Measurements from ENCODE around the gene HLA-DRA.

Gene HLA-DRA

GRCh38 chr6:32401284-32401963 is 38.3 kb upstream of the HLA-DRA start:
- TF ChIP-seq FOXM1 (IDR thresholded peaks at IDR 0.05; ENCODE audit: borderline replicate concordance, low read depth) (no peak), CEBPB (IDR thresholded peaks at IDR 0.05) (no peak), YY1 (IDR thresholded peaks at IDR 0.05; ENCODE audit: low read depth) (no peak), ZBTB7A (IDR thresholded peaks at IDR 0.05; ENCODE audit: low read depth) (no peak), CREB1 (IDR thresholded peaks at IDR 0.05; ENCODE audit: low read depth) (no peak), TAF1 (IDR thresholded peaks at IDR 0.05; ENCODE audit: low read depth) (no peak), USF1 (IDR thresholded peaks at IDR 0.05) (no peak), TEAD4 (IDR thresholded peaks at IDR 0.05) (no peak), TCF12 (IDR thresholded peaks at IDR 0.05; ENCODE audit: low read depth) (no peak), REST (IDR thresholded peaks at IDR 0.05; ENCODE audit: low read depth) (no peak), EP300 (IDR thresholded peaks at IDR 0.05; ENCODE audit: borderline replicate concordance) (no peak)

- TF ChIP-seq CREB1 (IDR thresholded peaks at IDR 0.05; ENCODE audit: low read depth) (no peak), EGR1 (IDR thresholded peaks at IDR 0.05) (no peak), FOXM1 (IDR thresholded peaks at IDR 0.05; ENCODE audit: borderline replicate concordance, low read depth) (no peak), MAX (IDR thresholded peaks at IDR 0.05) (no peak), TAF1 (IDR thresholded peaks at IDR 0.05; ENCODE audit: low read depth) (no peak), NFIC (IDR thresholded peaks at IDR 0.05) (no peak), EP300 (IDR thresholded peaks at IDR 0.05; ENCODE audit: borderline replicate concordance) (no peak), ZBTB7A (IDR thresholded peaks at IDR 0.05; ENCODE audit: low read depth) (no peak), USF1 (IDR thresholded peaks at IDR 0.05) (no peak), TCF12 (IDR thresholded peaks at IDR 0.05; ENCODE audit: low read depth) (no peak)
Measured at GRCh38 chr6:32402812-32403211, 36.9 kb upstream of the HLA-DRA start.

- TF ChIP-seq NFIC (IDR thresholded peaks at IDR 0.05) = peak; percentile 13; the same call in 1 of the 2 replicates
- no peak for TF ChIP-seq REST (IDR thresholded peaks at IDR 0.05; ENCODE audit: low read depth)
Measured at GRCh38 chr6:32405656-32406055, 34.0 kb upstream of the HLA-DRA start.

GRCh38 chr6:32406197-32406596 is 33.5 kb upstream of the HLA-DRA start:
- TF ChIP-seq FOXM1 (IDR thresholded peaks at IDR 0.05; ENCODE audit: borderline replicate concordance, low read depth) (no peak), CREB1 (IDR thresholded peaks at IDR 0.05; ENCODE audit: low read depth) (no peak), TCF12 (IDR thresholded peaks at IDR 0.05; ENCODE audit: low read depth) (no peak), TAF1 (IDR thresholded peaks at IDR 0.05; ENCODE audit: low read depth) (no peak), NFIC (IDR thresholded peaks at IDR 0.05) (no peak), MAX (IDR thresholded peaks at IDR 0.05) (no peak)

GRCh38 chr6:32406857-32407256 is 32.8 kb upstream of the HLA-DRA start, which contains the start of gene BTNL2:
Gene BTNL2 (minus strand): TSS chr6:32407181. CDS start chr6:32407123, 58 bp downstream.
- TF ChIP-seq NFIC (IDR thresholded peaks at IDR 0.05) (no peak), FOXM1 (IDR thresholded peaks at IDR 0.05; ENCODE audit: borderline replicate concordance, low read depth) (no peak), TEAD4 (IDR thresholded peaks at IDR 0.05) (no peak), EGR1 (IDR thresholded peaks at IDR 0.05) (no peak), EP300 (IDR thresholded peaks at IDR 0.05; ENCODE audit: borderline replicate concordance) (no peak), TAF1 (IDR thresholded peaks at IDR 0.05; ENCODE audit: low read depth) (no peak), RAD21 (IDR thresholded peaks at IDR 0.05; ENCODE audit: low read depth) (no peak), MAX (IDR thresholded peaks at IDR 0.05) (no peak), CREB1 (IDR thresholded peaks at IDR 0.05; ENCODE audit: low read depth) (no peak), YY1 (IDR thresholded peaks at IDR 0.05; ENCODE audit: low read depth) (no peak), TCF12 (IDR thresholded peaks at IDR 0.05; ENCODE audit: low read depth) (no peak), USF1 (IDR thresholded peaks at IDR 0.05) (no peak), REST (IDR thresholded peaks at IDR 0.05; ENCODE audit: low read depth) (no peak), ZBTB7A (IDR thresholded peaks at IDR 0.05; ENCODE audit: low read depth) (no peak)
